Measurements from ENCODE around the gene TMSB4X.

- TF ChIP-seq CTCF (IDR thresholded peaks at IDR 0.05) = no peak
- TF ChIP-seq POLR2A (IDR thresholded peaks at IDR 0.05) = no peak
Observed at GRCh38 chrX:12979616-12980015, 4.7 kb downstream of the TMSB4X start.

All from esophagus squamous epithelium (tissue), 4 donors.